Fibroblast of skin of back (primary cell): ENCODE results near the gene TRERF1.

Source experiments
- DNase-seq: peaks from one replicate; pipeline ENCODE4 v3.0.0-alpha.2; 2013

Gene TRERF1

DNA sequence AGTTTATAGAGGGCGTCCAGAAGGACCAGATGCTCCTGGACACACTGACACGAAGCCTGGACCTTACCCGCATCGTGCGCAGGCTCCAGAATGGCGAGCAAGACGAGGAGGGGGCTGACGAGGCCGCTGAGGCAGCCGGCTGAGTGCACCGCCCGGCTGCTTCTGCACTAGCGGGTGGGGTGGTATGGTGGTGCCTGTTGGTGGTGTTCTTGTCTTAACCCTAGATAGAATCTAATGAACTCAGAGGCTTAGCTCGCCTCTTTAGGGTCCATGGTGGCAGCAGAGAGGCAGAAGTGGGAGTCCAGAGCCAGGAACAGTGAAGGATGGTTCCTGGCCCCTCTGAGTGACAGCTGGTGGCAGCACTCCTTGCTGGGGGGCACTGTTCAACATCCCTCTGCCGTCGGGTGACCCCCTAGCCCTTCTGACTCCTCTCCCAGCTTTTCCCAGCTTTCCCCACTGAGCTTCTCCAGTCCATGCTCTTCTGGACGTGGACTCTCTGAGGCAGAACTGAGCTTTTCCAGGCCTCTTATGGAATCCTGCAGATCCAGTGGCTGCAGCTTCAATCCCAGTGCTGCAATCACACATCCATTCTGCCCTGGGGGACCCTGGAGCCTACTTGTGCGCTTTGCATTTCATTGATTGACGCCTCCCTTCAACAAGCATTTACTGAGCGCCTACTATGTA lies 272.3 kb downstream of the TRERF1 start:
- no peak for DNase-seq

GRCh38 chr6:42177514-42178364 lies 274.0 kb downstream of the TRERF1 start:
- DNase-seq = no peak

GRCh38 chr6:42176981-42177380 lies 274.7 kb downstream of the TRERF1 start:
- no peak for DNase-seq

DNA sequence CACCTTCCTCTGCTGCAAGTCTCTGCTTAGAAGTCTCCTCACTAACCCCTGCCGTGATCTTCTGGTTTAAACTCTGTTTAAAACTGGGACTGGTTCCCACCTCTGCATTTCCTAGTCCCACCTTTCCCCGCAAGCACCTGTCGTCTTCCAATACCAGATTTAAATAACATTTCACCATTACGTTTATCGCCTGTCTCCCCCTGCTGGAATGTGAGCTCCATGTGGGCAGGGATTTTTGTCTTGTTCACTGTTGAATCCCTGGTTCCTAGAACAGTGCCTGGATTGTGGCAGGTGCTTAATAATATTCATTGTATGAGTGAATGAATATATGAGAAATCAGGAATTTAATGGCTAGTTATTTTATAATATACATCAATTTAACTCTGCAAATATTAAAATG lies 275.9 kb downstream of the TRERF1 start:
- no peak for DNase-seq
